Fibroblast of pulmonary artery (primary cell): ENCODE data around the gene PTPN18.

Source experiments
- DNase-seq: peaks from one replicate; pipeline ENCODE4 v3.0.0-alpha.2; 2010; ENCODE audit warnings: low read depth
- H3K4me3 ChIP-seq: replicated peaks from 2 replicates; pipeline ENCODE4 v1.5.1; 2011; ENCODE audit warnings: low read depth, mild to moderate bottlenecking, control low read depth, low read length, moderate library complexity
- CTCF ChIP-seq: IDR thresholded peaks from 2 replicates; pipeline ENCODE4 v1.5.1; 2011; ENCODE audit warnings: mild to moderate bottlenecking, control low read depth, low read length, inconsistent platforms; ENCODE audit errors: missing control alignments

PTPN18 gene

GRCh38 chr2:130381145-130381544 is 25.3 kb downstream of the PTPN18 start:
- TF ChIP-seq CTCF, result no peak
- no peak overlapping the region for H3K4me3 ChIP-seq
- DNase-seq, result no peak

GRCh38 chr2:130381619-130382018 is 25.8 kb downstream of the PTPN18 start:
- TF ChIP-seq CTCF, result no peak
- H3K4me3 ChIP-seq, result no peak overlapping the region
- DNase-seq, result no peak

- TF ChIP-seq CTCF, result no peak
- no peak overlapping the region for H3K4me3 ChIP-seq
- no peak for DNase-seq
These were observed 26.6 kb downstream of the PTPN18 start for GRCh38 chr2:130382313-130382917.

GRCh38 chr2:130385709-130386108 is 29.9 kb downstream of the PTPN18 start:
- no peak for TF ChIP-seq CTCF
- H3K4me3 ChIP-seq, result no peak overlapping the region

GRCh38 chr2:130387071-130387400 is 31.2 kb downstream of the PTPN18 start:
- no peak for DNase-seq
- no peak for TF ChIP-seq CTCF
- H3K4me3 ChIP-seq, result no peak overlapping the region

More at GRCh38 chr2:130385709-130386108, 29.9 kb downstream of the PTPN18 start:
- no peak for DNase-seq

DNA sequence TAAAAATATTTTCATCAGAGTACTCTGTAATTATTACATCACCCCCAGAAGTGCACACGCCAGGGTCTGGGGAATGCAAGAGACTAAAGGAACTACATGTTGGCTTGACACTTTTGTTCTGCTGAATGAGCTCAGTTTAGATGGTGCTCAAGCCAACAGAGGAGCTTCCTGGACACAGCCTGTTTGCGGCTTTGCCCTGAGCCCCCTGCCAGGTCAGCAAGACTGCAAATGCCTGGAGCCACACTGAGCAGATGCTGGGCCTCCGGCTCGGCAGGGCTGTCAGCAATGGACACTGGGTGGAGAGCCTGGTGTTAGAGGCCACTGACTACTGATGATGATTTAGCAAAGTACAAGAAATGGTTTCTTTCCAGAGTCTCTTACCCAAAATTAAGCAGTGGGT is 31.9 kb downstream of the PTPN18 start:
- no peak for DNase-seq
- no peak for TF ChIP-seq CTCF
- H3K4me3 ChIP-seq, result no peak overlapping the region

DNA sequence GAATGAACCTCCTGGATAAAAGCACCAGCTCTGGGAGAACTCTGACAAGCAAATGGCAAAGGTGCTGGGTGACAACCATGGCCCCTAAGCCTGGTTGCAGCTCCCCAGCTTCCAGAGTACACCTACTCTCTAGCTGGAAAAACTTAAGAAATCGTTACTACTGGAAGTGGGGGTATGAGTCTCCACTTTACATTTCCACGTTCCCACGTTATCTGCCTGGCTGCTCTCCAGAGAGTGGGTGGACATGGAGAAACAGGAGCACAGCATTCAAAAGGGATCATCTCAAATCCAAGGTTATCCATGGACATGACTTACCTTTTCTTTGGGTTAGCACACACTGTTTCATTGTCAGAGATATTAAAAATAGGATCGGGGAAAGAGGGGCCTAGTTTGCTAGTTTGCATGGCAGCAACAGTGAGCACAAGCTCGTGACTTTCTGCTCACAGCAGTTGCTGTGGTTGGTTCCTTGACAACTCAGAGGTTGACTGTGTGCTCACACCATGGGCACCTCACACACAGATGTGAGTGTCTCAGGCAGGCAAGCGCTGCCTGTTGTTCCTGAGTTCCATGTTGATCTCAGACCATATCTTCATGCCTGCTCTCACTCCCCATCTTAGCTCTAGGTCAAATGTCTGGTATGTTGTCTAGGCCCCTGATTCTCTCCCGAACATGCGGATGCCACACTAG is 32.5 kb downstream of the PTPN18 start:
- DNase-seq, result no peak
- no peak overlapping the region for H3K4me3 ChIP-seq
- TF ChIP-seq CTCF, result no peak
